Posterior vena cava (tissue), 2 donors: ENCODE measurements around the gene CNPY1. TPM values are rescaled to one million over a fixed set of nuclear protein-coding genes. Genes with fewer than 3 reads are reported as not detected.

ENCODE experiments used
- DNase-seq: peaks from one replicate; pipeline ENCODE4 v3.0.0-alpha.2; 2020; ENCODE audit warnings: low spot score
- intact Hi-C, 2 donors: fragments of 100-400 bp; cut with DNase I; formaldehyde crosslinking; loops; one replicate each; pipeline versions ENCODE4 v1.14.1 to v1.14.2; 2022 to 2023
- total RNA-seq, 2 donors: library from RNA; stranded (reverse); fragmentation: NEBNext Ultra II Directional; extraction: Animal tissue kit (Norgen Biotek cat#: 25700); gene quantifications; one replicate each; pipeline ENCODE4 v1.2.1, GENCODE V29; 2021
- donor health status: DM: yes; HTN: yes; CAD: no.
- donor health status: DM: yes; HTN: yes; CAD: no.

The CNPY1 gene
- total RNA-seq, 2 donors from 2014 or later: not detected

- peak; percentile 41 for DNase-seq
- intact Hi-C loops: no loop called here
Observed at GRCh38 chr7:155581107-155581830, 34.9 kb upstream of the CNPY1 start.

- DNase-seq: peak; percentile 14
- intact Hi-C loops: no loop called here
Observed at GRCh38 chr7:155580367-155580766, 34.0 kb upstream of the CNPY1 start.

DNA sequence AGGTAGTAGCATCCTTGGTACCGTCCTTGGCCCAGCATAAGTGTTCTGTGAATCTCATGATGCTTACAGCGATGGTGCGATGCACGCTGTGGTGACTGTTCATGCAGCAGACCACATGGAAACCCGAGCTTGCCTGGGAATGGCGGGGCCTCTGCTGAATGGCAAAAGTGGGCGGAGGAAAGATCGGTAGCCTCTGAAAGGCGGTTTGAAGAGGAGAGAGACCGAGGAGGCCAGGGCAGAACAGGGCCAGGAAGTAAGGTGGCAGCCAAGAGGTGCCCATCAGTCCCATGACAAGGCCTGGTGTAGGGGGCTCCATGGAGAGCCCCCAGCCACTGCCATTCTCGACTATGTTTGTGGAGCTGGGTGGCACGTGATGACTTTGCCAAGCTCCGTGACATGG lies 33.2 kb upstream of the CNPY1 start:
- intact Hi-C loops: no loop called here
- DNase-seq: peak; percentile 41

GRCh38 chr7:155578016-155578415 lies 31.7 kb upstream of the CNPY1 start:
- intact Hi-C loops: no loop called here

GRCh38 chr7:155577509-155577905 lies 31.1 kb upstream of the CNPY1 start:
- DNase-seq: peak; percentile 68
- intact Hi-C loops: no loop called here

More at GRCh38 chr7:155578016-155578415, 31.7 kb upstream of the CNPY1 start:
- DNase-seq: peak; percentile 69

GRCh38 chr7:155576900-155577508 lies 30.6 kb upstream of the CNPY1 start:
- intact Hi-C loops: no loop called here
- peak; percentile 55 for DNase-seq

- intact Hi-C loops: no loop called here
- DNase-seq: peak; percentile 30
Observed at GRCh38 chr7:155576416-155576815, 30.1 kb upstream of the CNPY1 start.

DNA sequence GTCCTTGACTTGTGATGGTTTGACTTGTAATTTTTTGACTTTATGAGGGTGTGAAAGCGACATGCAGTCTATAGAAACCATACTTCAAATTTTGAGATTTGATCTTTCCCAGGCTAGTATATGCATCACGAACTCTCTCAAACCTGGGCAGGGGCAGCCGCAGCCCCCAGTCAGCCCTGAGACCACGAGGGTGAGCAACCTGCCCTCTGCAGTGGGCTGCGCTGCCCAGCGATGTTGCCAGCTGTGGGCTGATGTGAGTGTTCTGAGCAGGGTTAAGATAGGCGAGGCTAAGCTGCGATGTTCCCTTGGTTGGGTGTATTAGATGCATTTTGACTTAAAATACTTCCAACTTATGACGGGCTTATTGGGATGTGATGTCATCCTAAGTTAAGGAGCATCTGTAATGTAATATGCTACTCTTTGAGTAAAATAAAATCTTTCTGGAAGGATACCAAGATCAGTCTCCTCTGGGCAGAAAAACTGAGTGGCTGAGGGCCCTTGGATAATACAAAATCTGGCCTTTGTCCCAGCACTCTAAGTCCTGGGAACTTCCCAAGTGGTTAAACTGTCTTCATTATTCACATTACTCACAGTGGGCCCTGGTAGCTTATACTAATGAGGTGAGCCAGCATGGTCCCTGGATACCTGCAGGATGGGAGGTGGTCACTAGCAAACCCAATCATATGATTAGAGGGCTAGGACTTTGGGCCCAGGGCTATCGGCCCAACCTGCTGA lies 28.4 kb upstream of the CNPY1 start:
- intact Hi-C loops: no loop called here
- peak; percentile 71 for DNase-seq

GRCh38 chr7:155571581-155572345 lies 25.4 kb upstream of the CNPY1 start:
- no peak for DNase-seq
- intact Hi-C loops: no loop called here

DNA sequence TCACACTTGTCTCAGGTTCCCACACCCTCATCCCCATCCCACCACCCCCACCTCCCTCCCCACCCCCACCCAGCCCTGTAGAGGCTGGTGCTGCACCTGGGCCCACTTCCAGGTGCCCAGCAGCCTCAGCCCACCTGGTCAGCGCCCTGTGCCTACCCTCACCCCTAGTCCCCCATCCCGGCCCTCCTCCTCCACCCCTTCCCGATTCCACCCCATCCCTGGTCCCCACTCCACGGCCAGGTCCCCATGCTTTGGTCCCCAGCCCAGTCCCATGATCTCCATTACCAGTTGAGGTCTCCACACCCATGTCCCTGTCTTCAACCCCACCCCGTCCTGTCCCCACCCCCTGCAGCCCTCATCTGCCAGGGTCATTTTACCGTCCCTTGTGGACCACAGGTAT lies 24.6 kb upstream of the CNPY1 start:
- no peak for DNase-seq
- intact Hi-C loops: no loop called here

- no peak for DNase-seq
- intact Hi-C loops: no loop called here
Observed at GRCh38 chr7:155570171-155570958, 24.0 kb upstream of the CNPY1 start.

- intact Hi-C loops: no loop called here
Observed at GRCh38 chr7:155569681-155570080, 23.3 kb upstream of the CNPY1 start.

GRCh38 chr7:155568842-155569494 lies 22.6 kb upstream of the CNPY1 start:
- intact Hi-C loops: no loop called here
- DNase-seq: no peak

More at GRCh38 chr7:155569681-155570080, 23.3 kb upstream of the CNPY1 start:
- DNase-seq: no peak

GRCh38 chr7:155568333-155568660 lies 21.9 kb upstream of the CNPY1 start:
- intact Hi-C loops: no loop called here
- DNase-seq: no peak

GRCh38 chr7:155567646-155568332 lies 21.4 kb upstream of the CNPY1 start:
- no peak for DNase-seq
- intact Hi-C loops: no loop called here

GRCh38 chr7:155566011-155566836 lies 19.9 kb upstream of the CNPY1 start:
- no peak for DNase-seq
- intact Hi-C loops: no loop called here

- intact Hi-C loops: no loop called here
- DNase-seq: no peak
Observed at GRCh38 chr7:155565596-155565995, 19.2 kb upstream of the CNPY1 start.
